Skeletal muscle tissue (tissue), 4 donors: ENCODE measurements around the gene FNDC3B. TPM values are rescaled to one million over a fixed set of nuclear protein-coding genes. Genes with fewer than 3 reads are reported as not detected.

ENCODE experiments used
- H3K27ac ChIP-seq: one replicate; pipeline ENCODE4 v1.7.0; 2013; ENCODE audit warnings: mild to moderate bottlenecking, low read depth, low read length, inconsistent platforms
- H3K27me3 ChIP-seq, 3 donors: one replicate each; pipeline ENCODE4 v1.7.0; 2013; ENCODE audit warnings: low read length in 3 of 3; ENCODE audit not compliant: control insufficient read depth in 3 of 3, insufficient read depth in 3 of 3
- H3K36me3 ChIP-seq, 3 donors: one replicate each; pipeline ENCODE4 v1.7.0; 2013; ENCODE audit warnings: low read length in 3 of 3; ENCODE audit not compliant: control insufficient read depth in 3 of 3, insufficient read depth in 3 of 3
- H3K4me1 ChIP-seq, 3 donors: one replicate each; pipeline ENCODE4 v1.7.0; 2013; ENCODE audit warnings: low read length in 3 of 3, mild to moderate bottlenecking in 3 of 3; ENCODE audit not compliant: control insufficient read depth in 3 of 3, insufficient read depth in 3 of 3
- H3K4me3 ChIP-seq, 3 donors: one replicate each; pipeline ENCODE4 v1.7.0; 2013; ENCODE audit warnings: low read length in 3 of 3
- H3K9ac ChIP-seq, 3 donors: one replicate each; pipeline ENCODE4 v1.7.0; 2013; ENCODE audit warnings: low read length in 3 of 3, mild to moderate bottlenecking in 3 of 3, moderate library complexity in 2 of 3, low read depth in 1 of 3
- H3K9me3 ChIP-seq, 3 donors: one replicate each; pipeline ENCODE4 v1.7.0; 2013; ENCODE audit warnings: low read length in 3 of 3; ENCODE audit not compliant: control insufficient read depth in 3 of 3
- total RNA-seq: library from RNA; depleted of rRNA; stranded (reverse); fragments of >200 nt; gene quantifications from one replicate; pipeline ENCODE4 v1.2.3, GENCODE V29; 2014
- donor health status: Osteomylitis.

Gene FNDC3B
- total RNA-seq, 1 donor from 2014 or later = 140 TPM

DNA sequence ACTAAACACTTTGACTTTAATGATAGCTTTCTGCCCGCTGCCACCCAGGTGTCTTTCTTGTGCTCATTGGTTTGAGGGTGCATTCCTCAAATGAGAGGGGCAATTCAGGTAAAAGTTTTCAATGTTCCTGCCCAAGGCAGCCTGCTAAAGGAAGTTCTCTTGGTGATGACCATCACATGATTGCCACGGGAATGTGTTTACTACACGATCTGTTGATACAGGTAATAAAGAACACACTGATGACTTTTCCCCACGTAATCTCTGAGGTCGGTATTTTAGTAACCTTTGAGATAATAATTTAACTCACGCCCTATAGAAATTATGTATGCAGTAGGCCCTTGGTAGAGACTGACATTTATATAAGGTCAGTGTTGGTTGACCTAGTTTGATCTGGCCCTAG, 39.3 kb downstream of the FNDC3B start:
- Histone ChIP-seq H3K27me3 (no peaks in the 10 kb centered on the region), H3K9me3 (no peaks in the 10 kb centered on the region), H3K27ac (no peak overlapping the region), H3K4me3 (no peak overlapping the region), H3K9ac (no peak overlapping the region), H3K36me3 (peaks cover 0 to 3% (median 3%) of the 10 kb centered on the region in 3 donors), H3K4me1 (peaks cover 15 to 21% (median 16%) of the 10 kb centered on the region in 3 donors)

DNA sequence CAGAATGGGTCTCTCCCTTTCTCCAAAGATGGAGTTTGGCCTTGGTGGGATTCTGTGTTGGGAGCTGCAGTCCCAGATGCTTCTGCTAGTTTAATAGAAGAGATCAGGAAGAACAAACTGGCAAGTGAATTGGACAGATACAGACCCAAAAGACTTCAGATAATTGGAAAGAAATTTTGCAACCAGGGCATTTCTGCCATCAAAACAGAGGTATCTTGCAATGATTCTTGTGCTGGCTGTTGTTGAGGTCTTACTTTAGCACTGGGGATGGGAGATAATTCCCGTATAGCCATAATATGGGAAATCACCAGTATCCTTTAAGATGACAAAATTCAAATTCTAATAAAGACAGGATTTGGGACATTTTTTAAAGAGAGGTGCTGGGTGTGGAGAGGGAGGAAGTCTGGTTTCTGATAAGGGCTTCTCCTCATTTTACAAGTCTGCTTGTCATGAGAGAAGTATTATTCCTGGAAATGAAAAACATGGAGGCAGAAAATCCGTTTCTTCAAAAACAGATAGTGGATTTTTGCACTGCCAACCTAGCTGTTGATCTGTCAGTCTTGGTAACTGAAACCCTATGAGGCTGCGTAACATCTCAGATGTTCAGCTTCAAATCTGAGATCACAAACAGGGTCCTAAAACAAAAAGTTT, 40.1 kb downstream of the FNDC3B start:
- Histone ChIP-seq H3K4me1 (peaks cover 10 to 14% (median 10%) of the 10 kb centered on the region in 3 donors), H3K27me3 (no peaks in the 10 kb centered on the region), H3K4me3 (no peak overlapping the region), H3K9me3 (no peaks in the 10 kb centered on the region), H3K9ac (no peak overlapping the region), H3K36me3 (peaks cover 0 to 3% (median 3%) of the 10 kb centered on the region in 3 donors), H3K27ac (no peak overlapping the region)

DNA sequence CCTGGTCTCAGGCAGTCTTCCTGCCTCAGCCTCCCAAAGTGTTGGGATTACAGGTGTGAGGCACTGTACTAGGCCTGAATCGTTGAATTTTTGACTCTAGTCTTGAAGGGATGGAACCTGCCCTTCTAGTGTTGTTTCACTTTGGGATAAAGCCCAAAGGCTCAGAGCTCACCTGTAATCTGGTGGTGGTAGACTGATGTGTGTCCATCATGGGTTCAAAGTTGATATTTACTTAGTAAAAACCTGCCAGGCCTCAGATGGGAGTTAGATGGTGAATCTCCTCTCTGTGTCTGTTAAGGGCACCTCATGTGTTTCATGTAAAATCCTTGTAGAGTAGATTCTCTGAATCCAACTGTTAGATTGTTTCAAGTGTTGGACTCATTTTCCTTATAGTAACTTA, 41.1 kb downstream of the FNDC3B start:
- peaks cover 8 to 10% (median 10%) of the 10 kb centered on the region in 3 donors for H3K4me1 ChIP-seq
- no peaks in the 10 kb centered on the region for H3K9me3 ChIP-seq
- H3K27ac ChIP-seq = no peak overlapping the region
- no peaks in the 10 kb centered on the region for H3K27me3 ChIP-seq
- H3K4me3 ChIP-seq = no peak overlapping the region
- H3K9ac ChIP-seq = no peak overlapping the region
- peaks cover 0 to 3% (median 3%) of the 10 kb centered on the region in 3 donors for H3K36me3 ChIP-seq

DNA sequence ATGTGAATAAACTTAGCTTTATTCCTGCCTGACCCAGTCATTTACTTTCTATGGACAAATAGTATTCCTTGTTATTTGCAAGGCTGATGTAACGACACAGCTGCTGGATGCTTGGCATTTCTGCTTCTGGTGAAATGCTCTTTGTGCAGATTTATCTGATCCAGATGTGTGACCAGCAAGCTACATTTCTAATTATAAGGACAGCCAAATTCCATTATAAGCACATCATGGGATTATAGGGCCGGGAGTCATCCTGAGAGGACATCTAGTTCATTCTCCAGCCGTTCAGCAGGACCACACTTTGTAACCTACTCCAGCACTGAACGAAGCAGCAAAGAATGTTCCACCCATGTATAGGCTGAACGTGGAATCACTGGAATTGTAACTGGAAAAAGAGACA, 42.9 kb downstream of the FNDC3B start:
- H3K36me3 ChIP-seq = peaks cover 0 to 3% (median 3%) of the 10 kb centered on the region in 3 donors
- no peaks in the 10 kb centered on the region for H3K9me3 ChIP-seq
- peak overlapping the region; percentile 28 for H3K27ac ChIP-seq
- H3K9ac ChIP-seq = no peak overlapping the region
- peaks cover 8 to 16% (median 13%) of the 10 kb centered on the region in 3 donors for H3K4me1 ChIP-seq
- no peak overlapping the region for H3K4me3 ChIP-seq
- no peaks in the 10 kb centered on the region for H3K27me3 ChIP-seq

DNA sequence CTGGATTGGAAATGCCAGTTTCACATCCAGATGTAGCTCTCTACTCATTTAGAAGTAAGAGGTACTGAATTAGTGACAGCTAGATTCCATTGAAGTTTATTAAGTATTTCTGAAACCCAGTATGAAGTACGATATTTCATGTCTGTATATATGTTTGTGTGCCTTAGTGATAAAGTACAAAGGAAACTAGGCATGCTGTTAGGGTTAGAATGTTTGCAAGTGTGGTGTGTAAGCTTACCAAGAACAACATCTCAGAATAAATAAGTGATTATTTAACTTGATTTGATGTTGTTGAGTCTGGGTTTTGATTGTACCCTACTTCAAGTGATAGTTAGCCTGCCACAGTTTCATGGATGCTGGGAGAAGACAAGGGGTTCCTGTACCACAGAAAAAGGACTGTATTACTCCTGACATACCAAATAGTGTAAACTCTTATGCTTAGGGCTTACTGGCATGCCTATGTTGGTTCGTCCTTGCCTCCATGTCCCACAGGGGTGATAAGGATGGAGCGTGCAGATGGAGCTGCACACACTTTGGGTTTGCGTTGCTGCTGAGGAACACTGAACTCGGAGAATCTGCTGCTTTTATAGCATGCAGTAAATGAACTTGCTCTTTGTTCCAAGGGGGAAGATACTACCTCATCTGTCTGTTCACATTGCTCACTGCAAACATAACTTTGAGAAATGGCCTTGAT, 43.6 kb downstream of the FNDC3B start:
- Histone ChIP-seq H3K27me3 (no peaks in the 10 kb centered on the region), H3K4me3 (no peak overlapping the region), H3K36me3 (peaks cover 0 to 3% (median 3%) of the 10 kb centered on the region in 3 donors), H3K9ac (no peak overlapping the region), H3K27ac (peak overlapping the region; percentile 28), H3K9me3 (no peaks in the 10 kb centered on the region), H3K4me1 (peaks cover 12 to 22% (median 17%) of the 10 kb centered on the region in 3 donors)

DNA sequence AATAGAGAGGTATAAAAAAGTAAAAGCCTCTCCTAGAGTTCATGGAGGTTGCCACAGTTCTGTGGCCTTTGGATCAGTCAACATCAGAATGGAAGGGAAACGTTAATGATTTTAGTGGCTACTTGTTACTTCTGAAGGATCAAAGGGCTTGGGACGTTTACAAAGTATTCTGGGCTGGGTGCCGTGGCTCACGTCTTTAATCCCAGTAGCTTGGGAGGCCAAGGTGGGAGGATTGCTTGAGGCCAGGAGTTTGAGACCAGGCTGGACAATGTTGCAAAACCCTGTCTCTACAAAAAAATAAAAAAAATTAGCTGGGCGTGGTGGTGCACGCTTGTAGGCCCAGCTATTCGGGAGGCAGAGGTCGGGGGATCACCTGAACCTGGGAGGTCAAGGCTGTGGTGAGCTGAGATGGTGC, 44.6 kb downstream of the FNDC3B start:
- Histone ChIP-seq H3K27ac (no peak overlapping the region), H3K9me3 (no peaks in the 10 kb centered on the region), H3K4me3 (no peak overlapping the region), H3K9ac (no peak overlapping the region), H3K27me3 (no peaks in the 10 kb centered on the region), H3K4me1 (peaks cover 15 to 22% (median 20%) of the 10 kb centered on the region in 3 donors), H3K36me3 (peaks cover 0 to 3% (median 3%) of the 10 kb centered on the region in 3 donors)

DNA sequence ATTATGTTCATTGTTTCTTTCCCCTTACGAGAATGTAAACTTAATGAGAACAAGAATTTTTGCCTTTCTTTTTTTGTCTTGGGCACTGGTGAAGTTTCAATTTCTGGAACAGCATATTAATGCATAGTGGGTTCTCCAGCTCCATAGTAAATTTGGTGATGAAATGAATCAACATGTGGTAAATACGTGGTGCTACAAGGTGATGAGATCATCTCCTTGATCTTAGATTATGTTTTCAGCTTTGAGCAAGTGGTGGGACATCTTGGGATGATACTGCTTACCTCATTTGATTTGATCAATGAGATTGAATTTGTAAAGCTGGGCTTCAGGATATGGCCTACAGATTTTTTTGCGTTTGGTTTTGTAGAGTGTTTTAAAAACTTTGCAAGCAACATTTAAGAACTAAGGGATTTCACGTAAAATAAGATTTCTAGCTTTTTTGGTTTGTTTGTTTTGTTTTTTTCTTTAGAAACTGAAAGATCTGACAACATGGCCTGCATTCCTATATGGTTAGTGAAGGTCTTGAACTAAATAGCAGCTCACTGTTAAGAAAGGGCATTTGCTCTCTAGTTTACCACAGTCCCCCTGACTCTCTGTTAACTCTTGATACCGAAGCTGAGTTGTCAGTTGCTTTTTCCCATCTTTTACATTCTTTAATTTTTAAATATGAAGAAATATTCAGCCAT, 45.6 kb downstream of the FNDC3B start:
- Histone ChIP-seq H3K4me3 (no peak overlapping the region), H3K9ac (no peak overlapping the region), H3K27me3 (no peaks in the 10 kb centered on the region), H3K27ac (no peak overlapping the region), H3K4me1 (peaks cover 15 to 22% (median 20%) of the 10 kb centered on the region in 3 donors), H3K9me3 (no peaks in the 10 kb centered on the region), H3K36me3 (peaks cover 0 to 3% (median 3%) of the 10 kb centered on the region in 3 donors)

DNA sequence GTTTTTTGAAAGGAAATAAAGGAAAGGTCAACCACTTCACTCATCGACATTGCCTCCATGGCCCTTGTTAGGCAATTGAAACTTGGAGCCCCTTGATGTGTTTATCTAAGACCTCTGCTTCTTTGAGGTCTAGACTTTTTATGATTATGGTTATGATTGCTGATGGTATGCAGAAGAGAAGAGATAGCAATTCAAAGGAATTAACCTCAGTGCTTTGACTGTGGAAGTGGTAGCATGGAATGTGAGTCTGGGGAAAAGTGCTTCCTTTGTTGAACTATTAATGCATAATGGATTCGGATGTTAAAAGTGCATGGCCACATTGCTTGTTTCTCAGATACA, 46.1 kb downstream of the FNDC3B start:
- H3K4me3 ChIP-seq = no peak overlapping the region
- H3K9ac ChIP-seq = no peak overlapping the region
- peaks cover 0 to 3% (median 1%) of the 10 kb centered on the region in 3 donors for H3K36me3 ChIP-seq
- no peaks in the 10 kb centered on the region for H3K9me3 ChIP-seq
- H3K4me1 ChIP-seq = peaks cover 18 to 22% (median 20%) of the 10 kb centered on the region in 3 donors
- H3K27me3 ChIP-seq = no peaks in the 10 kb centered on the region
- no peak overlapping the region for H3K27ac ChIP-seq

DNA sequence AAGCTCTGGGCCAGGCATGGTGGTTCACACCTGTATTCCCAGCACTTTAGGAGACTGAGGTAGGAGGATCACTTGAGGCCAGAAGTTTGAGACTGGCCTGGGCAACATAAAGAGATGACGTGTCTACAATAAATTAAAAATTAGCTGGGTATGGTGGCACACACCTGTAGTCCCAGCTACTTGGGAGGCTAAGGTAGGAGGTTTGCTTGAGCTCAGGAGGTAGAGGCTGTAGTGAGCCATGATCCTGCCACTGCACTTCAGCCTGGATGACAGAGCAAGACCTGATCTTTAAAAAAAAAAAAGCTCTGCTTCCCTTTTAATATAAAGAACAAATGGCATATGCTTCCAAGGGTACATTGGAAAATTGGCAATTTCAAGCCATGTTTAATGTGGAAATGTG, 46.7 kb downstream of the FNDC3B start:
- no peaks in the 10 kb centered on the region for H3K9me3 ChIP-seq
- H3K36me3 ChIP-seq = peaks cover 0 to 3% (median 0%) of the 10 kb centered on the region in 3 donors
- H3K9ac ChIP-seq = no peak overlapping the region
- no peak overlapping the region for H3K4me3 ChIP-seq
- H3K27ac ChIP-seq = no peak overlapping the region
- H3K4me1 ChIP-seq = peaks cover 18 to 22% (median 20%) of the 10 kb centered on the region in 3 donors
- no peaks in the 10 kb centered on the region for H3K27me3 ChIP-seq

DNA sequence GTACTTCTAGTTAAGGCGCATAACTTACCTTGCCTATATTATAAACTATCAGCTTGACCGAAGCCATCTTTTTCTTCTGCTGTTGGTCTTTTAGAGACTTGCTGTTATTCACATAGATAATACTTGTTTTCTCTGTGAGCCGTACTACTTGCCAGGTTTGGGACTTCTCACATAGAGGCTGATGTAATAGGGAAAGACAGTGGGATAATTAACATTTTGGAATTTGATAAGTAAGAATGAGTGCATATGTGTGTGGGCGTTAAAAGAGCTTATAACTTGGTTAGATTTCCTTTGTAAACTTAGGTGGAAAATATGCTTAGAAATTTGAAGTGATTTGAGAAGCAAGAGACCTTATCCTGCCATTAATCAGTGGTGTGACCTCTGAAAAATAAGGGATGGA, 47.8 kb downstream of the FNDC3B start:
- H3K9me3 ChIP-seq = no peaks in the 10 kb centered on the region
- no peak overlapping the region for H3K4me3 ChIP-seq
- no peaks in the 10 kb centered on the region for H3K27me3 ChIP-seq
- peaks cover 17 to 22% (median 18%) of the 10 kb centered on the region in 3 donors for H3K4me1 ChIP-seq
- no peak overlapping the region for H3K9ac ChIP-seq
- no peak overlapping the region for H3K27ac ChIP-seq
- peaks cover 0 to 3% (median 0%) of the 10 kb centered on the region in 3 donors for H3K36me3 ChIP-seq
